ENCODE results near the gene SNAP47.
A peak's percentile ranks its signal among the peaks of the same experiment; 100 is the strongest.

The SNAP47 gene

DNA sequence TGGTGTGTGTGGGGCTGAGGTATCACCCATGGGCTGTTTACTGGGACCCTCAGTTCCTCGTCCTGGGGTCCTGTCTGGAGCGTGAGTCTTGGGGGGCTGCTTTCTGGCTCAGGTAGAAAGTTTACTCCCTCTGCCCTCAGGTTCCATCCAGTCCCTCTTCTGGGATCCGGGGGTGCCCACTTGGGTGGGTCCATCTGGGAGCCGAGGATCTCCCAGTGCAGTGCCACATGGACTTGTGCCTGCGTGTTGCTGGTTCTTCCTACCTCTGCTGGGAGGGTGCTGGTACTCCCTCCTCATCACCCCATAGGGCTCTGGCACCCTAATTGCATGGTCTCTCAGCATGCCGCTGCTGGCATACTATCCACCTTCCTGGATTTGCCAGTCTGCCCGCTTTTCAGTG lies 14.0 kb downstream of the SNAP47 start:
- H3K4me3 ChIP-seq (ENCODE audit: low read length in 2 of 2) = peak overlapping the region; percentile 33 to 57
- H3K27ac ChIP-seq (ENCODE audit: low read length) = peak overlapping the region; percentile 96
- no peaks in the 10 kb centered on the region for H3K27me3 ChIP-seq (ENCODE audit: control insufficient read depth in 1 of 2, insufficient read depth in 2 of 2, low read length in 2 of 2)
- peaks cover 71% of the 10 kb centered on the region for H3K4me1 ChIP-seq (ENCODE audit: control insufficient read depth, insufficient read depth, low read length)
- H3K9ac ChIP-seq (ENCODE audit: low read length in 2 of 2) = peak overlapping the region; percentile 66 to 67
- peaks cover 3 to 9% of the 10 kb centered on the region in 2 donors for H3K36me3 ChIP-seq (ENCODE audit: control insufficient read depth in 2 of 2, insufficient read depth in 2 of 2, low read length in 2 of 2)
- H3K9me3 ChIP-seq (ENCODE audit: control insufficient read depth in 2 of 2, low read length in 2 of 2) = no peaks in the 10 kb centered on the region

- H3K36me3 ChIP-seq (ENCODE audit: control insufficient read depth in 2 of 2, insufficient read depth in 2 of 2, low read length in 2 of 2) = peaks cover 3 to 9% of the 10 kb centered on the region in 2 donors
- peaks cover 78% of the 10 kb centered on the region for H3K4me1 ChIP-seq (ENCODE audit: control insufficient read depth, insufficient read depth, low read length)
- no peaks in the 10 kb centered on the region for H3K9me3 ChIP-seq (ENCODE audit: control insufficient read depth in 2 of 2, low read length in 2 of 2)
- no peaks in the 10 kb centered on the region for H3K27me3 ChIP-seq (ENCODE audit: control insufficient read depth in 1 of 2, insufficient read depth in 2 of 2, low read length in 2 of 2)
- peak overlapping the region; percentile 96 for H3K27ac ChIP-seq (ENCODE audit: low read length)
- peak overlapping the region in 1 of 2 donors; percentile 57 for H3K4me3 ChIP-seq (ENCODE audit: low read length in 2 of 2)
- peak overlapping the region; percentile 66 to 67 for H3K9ac ChIP-seq (ENCODE audit: low read length in 2 of 2)
These were observed 14.9 kb downstream of the SNAP47 start for GRCh38 chr1:227749916-227750710.

DNA sequence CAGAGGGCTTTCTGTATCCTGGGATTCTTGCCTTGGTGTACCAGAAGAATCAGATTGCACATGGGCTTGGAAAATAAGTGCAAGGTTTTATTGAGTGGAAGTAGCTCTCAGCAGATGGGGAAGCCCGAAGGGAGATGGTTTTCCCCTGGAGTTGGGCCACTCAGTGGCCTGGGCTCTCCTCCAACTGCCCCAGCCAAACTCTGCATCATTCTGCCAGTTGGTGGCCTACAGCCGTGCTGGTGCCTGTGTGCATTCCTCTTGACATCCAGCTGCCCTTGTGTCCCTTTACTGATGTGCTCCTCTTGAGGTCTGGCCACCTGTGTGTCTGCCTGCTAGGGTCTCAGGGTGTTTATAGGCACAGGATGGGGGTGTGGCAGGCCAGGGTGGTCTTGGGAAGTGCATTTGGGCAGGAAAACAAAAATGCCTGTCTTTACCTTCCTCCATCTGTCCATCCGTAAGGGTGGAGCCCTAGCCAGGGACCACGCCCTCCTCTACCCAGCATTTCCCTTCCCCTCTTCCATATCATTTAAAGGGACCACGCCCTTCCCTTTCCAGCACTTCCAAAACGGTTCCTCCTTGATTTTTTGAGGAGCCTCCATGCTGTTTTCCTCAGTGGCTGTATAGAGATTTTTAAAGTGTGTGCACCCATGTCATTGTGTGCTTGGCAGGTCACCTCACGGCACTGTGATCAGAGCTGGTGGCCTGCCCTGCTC lies 18.9 kb downstream of the SNAP47 start:
- no peaks in the 10 kb centered on the region for H3K27me3 ChIP-seq (ENCODE audit: control insufficient read depth in 1 of 2, insufficient read depth in 2 of 2, low read length in 2 of 2)
- peak overlapping the region; percentile 80 for H3K27ac ChIP-seq (ENCODE audit: low read length)
- H3K4me1 ChIP-seq (ENCODE audit: control insufficient read depth, insufficient read depth, low read length) = peaks cover 74% of the 10 kb centered on the region
- no peaks in the 10 kb centered on the region for H3K9me3 ChIP-seq (ENCODE audit: control insufficient read depth in 2 of 2, low read length in 2 of 2)
- peak overlapping the region in 1 of 2 donors; percentile 3 for H3K4me3 ChIP-seq (ENCODE audit: low read length in 2 of 2)
- H3K36me3 ChIP-seq (ENCODE audit: control insufficient read depth in 2 of 2, insufficient read depth in 2 of 2, low read length in 2 of 2) = peaks cover 0 to 3% of the 10 kb centered on the region in 2 donors
- peak overlapping the region; percentile 21 to 46 for H3K9ac ChIP-seq (ENCODE audit: low read length in 2 of 2)

GRCh38 chr1:227754958-227755357 lies 19.7 kb downstream of the SNAP47 start:
- H3K9me3 ChIP-seq (ENCODE audit: control insufficient read depth in 2 of 2, low read length in 2 of 2) = no peaks in the 10 kb centered on the region
- peaks cover 1 to 3% of the 10 kb centered on the region in 2 donors for H3K36me3 ChIP-seq (ENCODE audit: control insufficient read depth in 2 of 2, insufficient read depth in 2 of 2, low read length in 2 of 2)
- H3K9ac ChIP-seq (ENCODE audit: low read length in 2 of 2) = no peak overlapping the region
- H3K4me3 ChIP-seq (ENCODE audit: low read length in 2 of 2) = no peak overlapping the region
- H3K27me3 ChIP-seq (ENCODE audit: control insufficient read depth in 1 of 2, insufficient read depth in 2 of 2, low read length in 2 of 2) = no peaks in the 10 kb centered on the region
- H3K4me1 ChIP-seq (ENCODE audit: control insufficient read depth, insufficient read depth, low read length) = peaks cover 74% of the 10 kb centered on the region
- peak overlapping the region; percentile 80 for H3K27ac ChIP-seq (ENCODE audit: low read length)

DNA sequence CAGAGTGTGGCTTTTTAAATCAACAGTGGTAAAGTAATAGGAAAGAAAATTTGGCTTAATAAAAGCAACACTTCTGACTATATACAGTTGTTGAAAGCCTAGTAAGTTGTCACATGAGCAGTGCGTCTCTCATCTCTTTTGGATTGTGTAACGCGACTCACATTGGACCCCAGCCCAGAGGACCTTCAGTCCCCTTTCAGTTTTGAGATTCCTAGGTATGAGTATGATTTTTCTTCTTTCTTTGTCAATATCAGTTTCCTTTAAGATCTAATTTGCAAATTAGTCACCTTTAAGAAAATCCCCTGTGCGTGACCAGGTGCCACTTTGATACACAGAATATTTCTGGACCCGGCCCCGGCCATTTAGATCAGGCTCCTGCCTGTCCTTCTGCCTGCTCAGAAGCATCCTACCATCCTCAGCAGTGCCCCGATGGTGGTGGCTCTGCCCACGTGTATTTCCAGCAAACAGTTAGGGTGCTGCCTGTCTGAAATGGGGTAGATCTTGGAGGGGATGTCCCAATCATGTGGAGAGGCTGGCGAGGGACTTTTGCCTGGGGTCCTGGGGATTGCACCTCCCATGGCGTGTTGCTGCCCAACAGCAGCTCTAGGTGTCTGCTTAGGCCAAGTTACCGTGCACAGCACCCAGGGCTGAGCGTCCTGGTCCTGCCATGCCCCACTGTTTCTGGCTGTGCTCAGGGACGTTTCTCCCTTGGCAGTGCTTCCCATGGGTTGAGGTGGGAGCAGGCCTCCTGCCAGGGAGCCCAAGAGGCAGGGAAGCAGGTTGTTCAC lies 21.1 kb downstream of the SNAP47 start:
- H3K9ac ChIP-seq (ENCODE audit: low read length in 2 of 2) = no peak overlapping the region
- peak overlapping the region; percentile 41 for H3K27ac ChIP-seq (ENCODE audit: low read length)
- H3K9me3 ChIP-seq (ENCODE audit: control insufficient read depth in 2 of 2, low read length in 2 of 2) = no peaks in the 10 kb centered on the region
- peaks cover 4 to 9% of the 10 kb centered on the region in 2 donors for H3K36me3 ChIP-seq (ENCODE audit: control insufficient read depth in 2 of 2, insufficient read depth in 2 of 2, low read length in 2 of 2)
- peak overlapping the region in 1 of 2 donors; percentile 15 for H3K4me3 ChIP-seq (ENCODE audit: low read length in 2 of 2)
- peaks cover 71% of the 10 kb centered on the region for H3K4me1 ChIP-seq (ENCODE audit: control insufficient read depth, insufficient read depth, low read length)
- H3K27me3 ChIP-seq (ENCODE audit: control insufficient read depth in 1 of 2, insufficient read depth in 2 of 2, low read length in 2 of 2) = no peaks in the 10 kb centered on the region

DNA sequence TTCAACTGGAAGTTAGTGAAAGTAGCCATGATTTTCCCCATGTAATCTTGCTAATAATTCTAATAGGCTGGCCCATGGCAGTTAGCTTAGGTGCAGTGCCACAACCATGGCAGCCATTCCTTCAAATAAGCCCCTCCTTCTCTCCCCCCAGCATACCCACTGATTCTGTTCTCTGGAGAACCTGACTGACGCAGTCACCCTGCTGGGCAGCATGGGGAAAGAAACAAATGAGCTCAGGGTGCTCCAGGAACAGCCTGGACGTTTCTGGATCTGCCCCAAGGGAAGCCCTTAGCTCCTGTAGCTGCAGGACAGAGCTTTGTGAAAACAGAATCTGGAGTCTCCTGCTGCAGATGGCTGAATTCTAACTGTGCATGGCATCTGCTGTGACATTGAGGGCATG lies 22.5 kb downstream of the SNAP47 start:
- peaks cover 8 to 10% of the 10 kb centered on the region in 2 donors for H3K36me3 ChIP-seq (ENCODE audit: control insufficient read depth in 2 of 2, insufficient read depth in 2 of 2, low read length in 2 of 2)
- peaks cover 80% of the 10 kb centered on the region for H3K4me1 ChIP-seq (ENCODE audit: control insufficient read depth, insufficient read depth, low read length)
- H3K27ac ChIP-seq (ENCODE audit: low read length) = peak overlapping the region; percentile 87

GRCh38 chr1:227758366-227758765 lies 23.1 kb downstream of the SNAP47 start:
- H3K36me3 ChIP-seq (ENCODE audit: control insufficient read depth in 2 of 2, insufficient read depth in 2 of 2, low read length in 2 of 2) = peaks cover 8 to 10% of the 10 kb centered on the region in 2 donors
- H3K9me3 ChIP-seq (ENCODE audit: control insufficient read depth in 2 of 2, low read length in 2 of 2) = no peaks in the 10 kb centered on the region
- H3K27ac ChIP-seq (ENCODE audit: low read length) = peak overlapping the region; percentile 87
- peaks cover 81% of the 10 kb centered on the region for H3K4me1 ChIP-seq (ENCODE audit: control insufficient read depth, insufficient read depth, low read length)
- no peaks in the 10 kb centered on the region for H3K27me3 ChIP-seq (ENCODE audit: control insufficient read depth in 1 of 2, insufficient read depth in 2 of 2, low read length in 2 of 2)
- peak overlapping the region; percentile 36 to 53 for H3K9ac ChIP-seq (ENCODE audit: low read length in 2 of 2)
- peak overlapping the region in 1 of 2 donors; percentile 54 for H3K4me3 ChIP-seq (ENCODE audit: low read length in 2 of 2)

More for the DNA sequence above, 22.5 kb downstream of the SNAP47 start:
- Histone ChIP-seq H3K9ac (ENCODE audit: low read length in 2 of 2) (no peak overlapping the region), H3K9me3 (ENCODE audit: control insufficient read depth in 2 of 2, low read length in 2 of 2) (no peaks in the 10 kb centered on the region), H3K27me3 (ENCODE audit: control insufficient read depth in 1 of 2, insufficient read depth in 2 of 2, low read length in 2 of 2) (no peaks in the 10 kb centered on the region), H3K4me3 (ENCODE audit: low read length in 2 of 2) (no peak overlapping the region)

- H3K36me3 ChIP-seq (ENCODE audit: control insufficient read depth in 2 of 2, insufficient read depth in 2 of 2, low read length in 2 of 2) = peaks cover 10% of the 10 kb centered on the region in 2 donors
- H3K4me3 ChIP-seq (ENCODE audit: low read length in 2 of 2) = peak overlapping the region in 1 of 2 donors; percentile 15
- H3K27ac ChIP-seq (ENCODE audit: low read length) = peak overlapping the region; percentile 87
- peaks cover 79% of the 10 kb centered on the region for H3K4me1 ChIP-seq (ENCODE audit: control insufficient read depth, insufficient read depth, low read length)
- H3K9ac ChIP-seq (ENCODE audit: low read length in 2 of 2) = peak overlapping the region; percentile 21 to 53
- H3K27me3 ChIP-seq (ENCODE audit: control insufficient read depth in 1 of 2, insufficient read depth in 2 of 2, low read length in 2 of 2) = no peaks in the 10 kb centered on the region
- no peaks in the 10 kb centered on the region for H3K9me3 ChIP-seq (ENCODE audit: control insufficient read depth in 2 of 2, low read length in 2 of 2)
These were observed 24.4 kb downstream of the SNAP47 start for GRCh38 chr1:227759341-227760300.

GRCh38 chr1:227760377-227760776 lies 25.1 kb downstream of the SNAP47 start:
- Histone ChIP-seq H3K4me1 (ENCODE audit: control insufficient read depth, insufficient read depth, low read length) (peaks cover 80% of the 10 kb centered on the region), H3K36me3 (ENCODE audit: control insufficient read depth in 2 of 2, insufficient read depth in 2 of 2, low read length in 2 of 2) (peaks cover 10% of the 10 kb centered on the region in 2 donors), H3K27ac (ENCODE audit: low read length) (peak overlapping the region; percentile 87)

More at GRCh38 chr1:227760377-227760776, 25.1 kb downstream of the SNAP47 start:
- no peaks in the 10 kb centered on the region for H3K27me3 ChIP-seq (ENCODE audit: control insufficient read depth in 1 of 2, insufficient read depth in 2 of 2, low read length in 2 of 2)
- H3K4me3 ChIP-seq (ENCODE audit: low read length in 2 of 2) = no peak overlapping the region
- H3K9ac ChIP-seq (ENCODE audit: low read length in 2 of 2) = peak overlapping the region in 1 of 2 donors; percentile 50
- H3K9me3 ChIP-seq (ENCODE audit: control insufficient read depth in 2 of 2, low read length in 2 of 2) = no peaks in the 10 kb centered on the region
